Osteocyte (in vitro differentiated cells): ENCODE data around the gene MMP1. TPM values are rescaled to one million over a fixed set of nuclear protein-coding genes. Genes with fewer than 3 reads are reported as not detected.

Experiments
- DNase-seq: peaks from one replicate; pipeline ENCODE4 v3.0.0; 2021; ENCODE audit warnings: mixed read lengths; ENCODE audit not compliant: unreplicated experiment; ENCODE audit errors: extremely low spot score
- H3K27ac Mint-ChIP-seq: one replicate; pipeline ENCODE4 v1.8.0; 2021; ENCODE audit warnings: mild to moderate bottlenecking, mixed read lengths; ENCODE audit not compliant: unreplicated experiment
- H3K27me3 Mint-ChIP-seq: one replicate; pipeline ENCODE4 v1.8.0; 2021; ENCODE audit warnings: mixed read lengths; ENCODE audit not compliant: unreplicated experiment
- H3K36me3 Mint-ChIP-seq: one replicate; pipeline ENCODE4 v1.8.0; 2021; ENCODE audit warnings: mixed read lengths; ENCODE audit not compliant: unreplicated experiment
- H3K4me1 Mint-ChIP-seq: one replicate; pipeline ENCODE4 v1.8.0; 2021; ENCODE audit warnings: mixed read lengths; ENCODE audit not compliant: unreplicated experiment
- H3K4me3 Mint-ChIP-seq: one replicate; pipeline ENCODE4 v1.8.0; 2021; ENCODE audit warnings: mild to moderate bottlenecking, moderate library complexity, mixed read lengths; ENCODE audit not compliant: unreplicated experiment
- H3K9me3 Mint-ChIP-seq: one replicate; pipeline ENCODE4 v1.8.0; 2021; ENCODE audit warnings: mixed read lengths; ENCODE audit not compliant: unreplicated experiment
- CTCF ChIP-seq: fragments of 200-600 bp; sonication (generic); IDR thresholded peaks from 2 replicates; pipeline ENCODE4 v1.5.0; 2021; ENCODE audit warnings: antibody characterized with exemption, mild to moderate bottlenecking, moderate library complexity
- total RNA-seq: library from RNA; stranded (reverse); gene quantifications from 2 replicates; pipeline ENCODE4 v1.2.1, GENCODE V29; 2021

MMP1 gene
- total RNA-seq, 1 donor from 2014 or later, result not detected

- no peaks in the 10 kb centered on the region for H3K36me3 Mint-ChIP-seq
- H3K4me1 Mint-ChIP-seq, result peaks cover 6% of the 10 kb centered on the region
- peaks cover 35% of the 10 kb centered on the region for H3K27me3 Mint-ChIP-seq
- no peaks in the 10 kb centered on the region for H3K9me3 Mint-ChIP-seq
- no peak for TF ChIP-seq CTCF
- H3K4me3 Mint-ChIP-seq, result no peak overlapping the region
- no peak overlapping the region for H3K27ac Mint-ChIP-seq
- DNase-seq, result no peak
These were observed 39.7 kb upstream of the MMP1 start for GRCh38 chr11:102837646-102838045.

- Mint-ChIP-seq H3K9me3 (no peaks in the 10 kb centered on the region), H3K4me3 (no peak overlapping the region), H3K4me1 (peaks cover 6% of the 10 kb centered on the region), H3K27ac (no peak overlapping the region), H3K27me3 (peaks cover 36% of the 10 kb centered on the region), H3K36me3 (no peaks in the 10 kb centered on the region)
- no peak for TF ChIP-seq CTCF
- no peak for DNase-seq
These were observed 39.2 kb upstream of the MMP1 start for GRCh38 chr11:102837156-102837555.

GRCh38 chr11:102836290-102836875 lies 38.4 kb upstream of the MMP1 start:
- H3K27me3 Mint-ChIP-seq, result peaks cover 33% of the 10 kb centered on the region
- no peaks in the 10 kb centered on the region for H3K9me3 Mint-ChIP-seq
- peaks cover 6% of the 10 kb centered on the region for H3K4me1 Mint-ChIP-seq
- H3K36me3 Mint-ChIP-seq, result no peaks in the 10 kb centered on the region
- no peak overlapping the region for H3K4me3 Mint-ChIP-seq
- no peak for DNase-seq
- no peak for TF ChIP-seq CTCF
- no peak overlapping the region for H3K27ac Mint-ChIP-seq

- Mint-ChIP-seq H3K36me3 (no peaks in the 10 kb centered on the region), H3K27ac (no peak overlapping the region), H3K27me3 (peaks cover 31% of the 10 kb centered on the region), H3K4me1 (no peaks in the 10 kb centered on the region), H3K4me3 (no peak overlapping the region), H3K9me3 (no peaks in the 10 kb centered on the region)
- no peak for TF ChIP-seq CTCF
- DNase-seq, result no peak
These were observed 35.8 kb upstream of the MMP1 start for GRCh38 chr11:102833731-102834130.

- DNase-seq, result no peak
- TF ChIP-seq CTCF, result no peak
- H3K4me3 Mint-ChIP-seq, result no peak overlapping the region
- H3K36me3 Mint-ChIP-seq, result no peaks in the 10 kb centered on the region
- no peak overlapping the region for H3K27ac Mint-ChIP-seq
- H3K27me3 Mint-ChIP-seq, result peaks cover 25% of the 10 kb centered on the region
- no peaks in the 10 kb centered on the region for H3K9me3 Mint-ChIP-seq
- H3K4me1 Mint-ChIP-seq, result no peaks in the 10 kb centered on the region
These were observed 34.7 kb upstream of the MMP1 start for GRCh38 chr11:102832612-102833011.
